A549 (cell line): ENCODE results near the gene GALNT18. TPM values are rescaled to one million over a fixed set of nuclear protein-coding genes. Genes with fewer than 3 reads are reported as not detected.
A peak's percentile ranks its signal among the peaks of the same experiment; 100 is the strongest.

ENCODE experiments used
- ATAC-seq, 2 experiments: fragments of 200-7000 bp in 1 of 2; fragments of >200 bp in 1 of 2; cut with Nextera tagmentation in 1 of 2; cut with Tn5 transposase in 1 of 2; 3 replicates each; pipeline versions ENCODE4 v1.8.0 to v1.9.1; 2018 to 2020; ENCODE audit warnings: mild to moderate bottlenecking in 1 of 2, moderate library complexity in 1 of 2
- CTCF ChIA-PET: fragments of 300-600 bp; sonication (Branson Sonifier 250); formaldehyde crosslinking; extraction: SDS; loops from one replicate; lab custom pipeline; 2021; ENCODE audit warnings: antibody characterized with exemption, inconsistent platforms; lab: Yijun Ruan, JAX
- POLR2A ChIA-PET: fragments of 350-600 bp; formaldehyde crosslinking; extraction: SDS; loops from one replicate; lab custom pipeline; 2021; ENCODE audit warnings: antibody characterized with exemption, inconsistent platforms; lab: Yijun Ruan, JAX
- DNase-seq, 2 experiments: peaks; one replicate each; pipeline versions ENCODE4 v3.0.0 to v3.0.0-alpha.2; 2011 to 2016; ENCODE audit warnings: low read depth in 1 of 2, low spot score in 1 of 2
- FAIRE-seq: peaks from 2 replicates; lab custom pipeline; 2011; peaks lifted over from hg19 to GRCh38; lab: Jason Lieb, UNC
- H3K27ac ChIP-seq, 2 experiments: fragments of >200 bp; sonication (Bioruptor Twin); formaldehyde crosslinking; 3 replicates each; pipeline ENCODE4 v1.5.1; 2016 to 2017
- H3K4me1 ChIP-seq: fragments of >200 bp; sonication (Bioruptor Twin); formaldehyde crosslinking; 3 replicates; pipeline ENCODE4 v1.6.1; 2016
- H3K4me2 ChIP-seq: fragments of >200 bp; sonication (Bioruptor Twin); formaldehyde crosslinking; 3 replicates; pipeline ENCODE4 v1.6.1; 2016
- H3K4me3 ChIP-seq: fragments of >200 bp; sonication (Bioruptor Twin); formaldehyde crosslinking; 3 replicates; pipeline ENCODE4 v1.5.1; 2016
- H3K9me3 ChIP-seq: fragments of >200 bp; sonication (Bioruptor Twin); formaldehyde crosslinking; 3 replicates; pipeline ENCODE4 v1.6.1; 2016
- BHLHE40 ChIP-seq: IDR thresholded peaks from 2 replicates; pipeline ENCODE4 v1.6.1; 2012; ENCODE audit warnings: low read depth, low read length, inconsistent platforms
- CEBPB ChIP-seq, 2 experiments: fragments of >200 bp in 1 of 2; sonication (Bioruptor Twin) in 1 of 2; formaldehyde crosslinking in 1 of 2; IDR thresholded peaks; 2 replicates each; pipeline ENCODE4 v1.6.1; 2012 to 2016
- CHD4 ChIP-seq: fragments of 200-600 bp; sonication (generic); IDR thresholded peaks from 2 replicates; pipeline ENCODE4 v1.6.1; 2016; ENCODE audit warnings: antibody characterized with exemption, mild to moderate bottlenecking, borderline replicate concordance
- CTCF ChIP-seq: fragments of >200 bp; sonication (Bioruptor Twin); formaldehyde crosslinking; IDR thresholded peaks from 3 replicates; pipeline ENCODE4 v1.5.1; 2016
- E2F6 ChIP-seq: IDR thresholded peaks from 2 replicates; pipeline ENCODE4 v1.6.1; 2012; ENCODE audit warnings: low read depth, borderline replicate concordance
- ELK1 ChIP-seq: fragments of 150-350 bp; IDR thresholded peaks from 2 replicates; pipeline ENCODE4 v1.6.1; 2014; ENCODE audit warnings: low read depth, mild to moderate bottlenecking, low read length
- EP300 ChIP-seq, 2 experiments: fragments of >200 bp; sonication (Bioruptor Twin); formaldehyde crosslinking; IDR thresholded peaks; 2 replicates in 1 of 2; 3 replicates in 1 of 2; pipeline ENCODE4 v1.6.1; 2016 to 2017
- ESRRA ChIP-seq: fragments of 150-350 bp; IDR thresholded peaks from 2 replicates; pipeline ENCODE4 v1.6.1; 2014; ENCODE audit warnings: mild to moderate bottlenecking, low read length, borderline replicate concordance
- FOXS1 ChIP-seq: fragments of 250-450 bp; sonication (Bioruptor Pico); IDR thresholded peaks from 2 replicates; pipeline ENCODE4 v1.5.0; 2020; ENCODE audit warnings: mild to moderate bottlenecking, moderate library complexity
- HES2 ChIP-seq: fragments of >200 bp; sonication (Bioruptor Twin); formaldehyde crosslinking; IDR thresholded peaks from 2 replicates; pipeline ENCODE4 v1.6.1; 2016
- HEYL ChIP-seq: fragments of 250-450 bp; sonication (Bioruptor Pico); IDR thresholded peaks from 2 replicates; pipeline ENCODE4 v1.8.0; 2021; ENCODE audit warnings: mild to moderate bottlenecking, moderate library complexity
- JUNB ChIP-seq: fragments of >200 bp; sonication (Bioruptor Twin); formaldehyde crosslinking; IDR thresholded peaks from 2 replicates; pipeline ENCODE4 v1.6.1; 2016
- KDM1A ChIP-seq: fragments of 200-600 bp; sonication (generic); IDR thresholded peaks from 2 replicates; pipeline ENCODE4 v1.6.1; 2016; ENCODE audit warnings: low read depth, mild to moderate bottlenecking
- KDM5A ChIP-seq: fragments of 200-600 bp; sonication (generic); IDR thresholded peaks from 2 replicates; pipeline ENCODE4 v1.6.1; 2016; ENCODE audit warnings: antibody characterized with exemption, mild to moderate bottlenecking
- MAZ ChIP-seq: fragments of 150-350 bp; IDR thresholded peaks from 2 replicates; pipeline ENCODE4 v1.6.1; 2014; ENCODE audit warnings: antibody characterized with exemption, low read depth, low read length, borderline replicate concordance
- NPAS2 ChIP-seq: fragments of 250-450 bp; sonication (Bioruptor Pico); IDR thresholded peaks from 2 replicates; pipeline ENCODE4 v1.8.0; 2022; ENCODE audit warnings: mild to moderate bottlenecking, moderate library complexity, borderline replicate concordance
- PHF8 ChIP-seq: fragments of 200-600 bp; sonication (generic); IDR thresholded peaks from 2 replicates; pipeline ENCODE4 v1.6.1; 2016; ENCODE audit warnings: low read depth, mild to moderate bottlenecking, antibody characterized with exemption, moderate library complexity, borderline replicate concordance
- RAD21 ChIP-seq, 2 experiments: fragments of >200 bp in 1 of 2; sonication (Bioruptor Twin) in 1 of 2; formaldehyde crosslinking in 1 of 2; IDR thresholded peaks in 1 of 2; conservative IDR thresholded peaks in 1 of 2; 2 replicates in 1 of 2; 3 replicates in 1 of 2; pipeline ENCODE4 v1.6.1; 2012 to 2018; ENCODE audit warnings: inconsistent platforms in 1 of 2
- RCOR1 ChIP-seq: fragments of 150-350 bp; IDR thresholded peaks from 2 replicates; pipeline ENCODE4 v1.6.1; 2014; ENCODE audit warnings: antibody characterized with exemption, low read length, low read depth
- RFX5 ChIP-seq: fragments of 450-650 bp; IDR thresholded peaks from 2 replicates; pipeline ENCODE4 v1.7.1; 2014; ENCODE audit warnings: antibody characterized with exemption, mild to moderate bottlenecking, moderate library complexity
- SMC3 ChIP-seq: fragments of >200 bp; sonication (Bioruptor Twin); formaldehyde crosslinking; IDR thresholded peaks from 3 replicates; pipeline ENCODE4 v1.6.1; 2018; ENCODE audit warnings: inconsistent platforms
- SREBF2 ChIP-seq: fragments of 450-650 bp; IDR thresholded peaks from 2 replicates; pipeline ENCODE4 v1.6.1; 2014; ENCODE audit warnings: mild to moderate bottlenecking, moderate library complexity
- ZC3H11A ChIP-seq: fragments of 450-650 bp; IDR thresholded peaks from 2 replicates; pipeline ENCODE4 v1.6.1; 2014; ENCODE audit warnings: antibody characterized with exemption, mild to moderate bottlenecking
- ZFP36 ChIP-seq: fragments of 450-650 bp; IDR thresholded peaks from 2 replicates; pipeline ENCODE4 v1.6.1; 2014; ENCODE audit warnings: borderline replicate concordance; ENCODE audit not compliant: partially characterized antibody
- WGBS: methylation state at CpG from one replicate; pipeline ENCODE4 v1.1.6; 2017; ENCODE audit errors: missing lambda C conversion rate; 5-methylcytosine and 5-hydroxymethylcytosine counted together
- polyA plus RNA-seq, 4 experiments: library from polyadenylated mRNA; depleted of rRNA in 3 of 4; stranded (reverse); fragments of >200 nt; fragmentation: RNase III in 1 of 4; extraction: RNeasy Plus Mini Kit Qiagen cat#74134 plus additional on column Dnase treatment in 1 of 4; gene quantifications; 2 replicates in 3 of 4; 3 replicates in 1 of 4; pipeline ENCODE4 v1.2.3, GENCODE V29; 2011 to 2017

The GALNT18 gene
- polyA plus RNA-seq, 2 of the 4 experiments (the other 2 are of a cell fraction) = 6.7 to 16.1 TPM

- FAIRE-seq (peak; percentile 54), DNase-seq (no peak), ATAC-seq (peak in 1 of 2 experiments; percentile 26; a peak in 2 of 6 replicates)
- CTCF ChIA-PET = interaction anchor here (0.9 kb wide), 1 partner anchor 18 kb away, joined by 3 read pairs; no protein-coding TSS in a partner anchor
- POLR2A ChIA-PET = no interaction called here
- Histone ChIP-seq H3K9me3 (no peaks in the 10 kb centered on the region), H3K27ac (no peak overlapping the region; a peak in 1 of 6 replicates), H3K4me1 (peaks cover 28% of the 10 kb centered on the region), H3K4me2 (no peak overlapping the region), H3K4me3 (no peak overlapping the region)
- 82% methylated on average over 9 of the region's 9 CpGs for WGBS
- TF ChIP-seq SREBF2 = no peak
- no peak for TF ChIP-seq MAZ
- TF ChIP-seq ESRRA = no peak
- TF ChIP-seq JUNB = no peak
- no peak for TF ChIP-seq ELK1
- TF ChIP-seq PHF8 = no peak
- TF ChIP-seq CHD4 = no peak
- TF ChIP-seq RAD21 (conservative IDR thresholded peaks at IDR 0.05 in 1 of 2, IDR thresholded peaks at IDR 0.05 in 1 of 2) = no peak
- TF ChIP-seq ZC3H11A = no peak
- no peak for TF ChIP-seq HEYL (CRISPR knock-in tag)
- TF ChIP-seq KDM1A = no peak
- TF ChIP-seq CTCF = no peak
- TF ChIP-seq FOXS1 = no peak
- TF ChIP-seq KDM5A = no peak
- TF ChIP-seq E2F6 = no peak
These were observed 120.1 kb downstream of the GALNT18 start for GRCh38 chr11:11501546-11502262.

GRCh38 chr11:11500744-11501487 lies 120.9 kb downstream of the GALNT18 start:
- Histone ChIP-seq H3K4me1 (peaks cover 28% of the 10 kb centered on the region), H3K27ac (no peak overlapping the region), H3K9me3 (no peaks in the 10 kb centered on the region), H3K4me2 (no peak overlapping the region), H3K4me3 (no peak overlapping the region)
- CTCF ChIA-PET = no interaction called here
- FAIRE-seq (no peak), ATAC-seq (no peak)
- POLR2A ChIA-PET = no interaction called here
- no peak for TF ChIP-seq FOXS1
- no peak for TF ChIP-seq BHLHE40
- no peak for TF ChIP-seq KDM5A
- TF ChIP-seq CEBPB (IDR thresholded peaks at IDR 0.05) = no peak
- TF ChIP-seq NPAS2 (CRISPR knock-in tag) = no peak
- TF ChIP-seq, all 56 proteins: peak for 0
- no peak for DNase-seq
- WGBS = 78% methylated on average over 9 of the region's 9 CpGs

- 91% methylated on average over 2 of the region's 2 CpGs for WGBS
- peaks cover 17% of the 10 kb centered on the region for H3K4me1 ChIP-seq
- no peak overlapping the region for H3K4me3 ChIP-seq
- no peaks in the 10 kb centered on the region for H3K9me3 ChIP-seq
- no peak overlapping the region for H3K27ac ChIP-seq
- FAIRE-seq (no peak), DNase-seq (no peak), ATAC-seq (no peak)
- ChIA-PET CTCF (no interaction called here), POLR2A (no interaction called here)
- no peak overlapping the region for H3K4me2 ChIP-seq
- TF ChIP-seq KDM5A = no peak
- no peak for TF ChIP-seq HES2
- no peak for TF ChIP-seq RCOR1
- TF ChIP-seq SREBF2 = no peak
- no peak for TF ChIP-seq EP300 (IDR thresholded peaks at IDR 0.05)
- no peak for TF ChIP-seq ESRRA
- TF ChIP-seq ZFP36 = no peak
- no peak for TF ChIP-seq BHLHE40
- TF ChIP-seq RFX5 = no peak
- TF ChIP-seq SMC3 = no peak
- no peak for TF ChIP-seq JUNB
These were observed 122.5 kb downstream of the GALNT18 start for GRCh38 chr11:11499300-11499699.
